Epithelial cell of proximal tubule (primary cell): ENCODE results near the gene MFSD2B. TPM values are rescaled to one million over a fixed set of nuclear protein-coding genes. Genes with fewer than 3 reads are reported as not detected.

Experiments
- DNase-seq: peaks from one replicate; pipeline ENCODE4 v3.0.0-alpha.2; 2011; ENCODE audit warnings: low read depth
- H3K4me3 ChIP-seq: 2 replicates; pipeline ENCODE4 v1.5.1; 2011; ENCODE audit warnings: low read depth, mild to moderate bottlenecking, low read length
- CTCF ChIP-seq: conservative IDR thresholded peaks from 2 replicates; pipeline ENCODE4 v1.5.1; 2012; ENCODE audit warnings: low read depth, mild to moderate bottlenecking, low read length
- total RNA-seq: library from RNA; depleted of rRNA; stranded (reverse); fragments of >200 nt; gene quantifications from 2 replicates; pipeline ENCODE4 v1.2.3, GENCODE V29; 2015

The MFSD2B gene
- total RNA-seq, 1 donor from 2014 or later = 0.06 TPM

DNA sequence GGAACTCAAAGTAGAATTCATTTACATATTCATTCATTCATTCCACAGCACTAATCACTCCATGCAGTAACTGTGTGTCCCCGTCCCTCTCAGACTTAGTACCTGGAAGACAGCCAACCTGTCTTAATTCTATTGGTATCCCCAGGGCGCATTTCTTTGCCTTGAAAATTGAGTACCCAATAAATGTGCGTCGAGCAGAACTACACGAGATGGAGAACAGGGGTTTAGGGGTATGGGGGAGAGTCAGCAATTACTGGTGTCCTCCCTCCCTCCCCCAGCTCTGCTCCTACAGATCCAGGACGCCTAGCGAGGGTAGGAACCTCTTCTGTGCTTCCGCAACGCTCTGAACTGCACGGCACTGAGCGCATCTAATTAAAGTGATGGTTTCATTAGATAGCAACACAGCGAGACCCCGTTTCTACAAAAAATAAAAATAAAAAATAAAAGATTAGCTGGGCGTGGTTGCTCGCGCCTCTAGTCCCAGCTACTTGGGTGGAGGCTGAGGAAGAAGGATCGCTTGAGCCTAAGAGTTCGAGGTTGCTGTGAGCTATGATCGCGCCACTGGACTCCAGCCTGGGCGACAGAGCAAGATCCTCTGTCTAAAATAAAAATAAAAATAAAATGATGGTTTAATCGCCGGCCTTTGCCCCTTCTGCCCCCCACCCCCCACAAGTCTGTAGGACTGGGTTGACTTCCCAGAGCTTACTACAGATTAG, 39.0 kb downstream of the MFSD2B start:
- peak overlapping the region; percentile 78 for H3K4me3 ChIP-seq
- TF ChIP-seq CTCF = no peak
- no peak for DNase-seq

GRCh38 chr2:24049485-24050021, 39.7 kb downstream of the MFSD2B start, which contains the start of gene FKBP1B:
Gene FKBP1B (plus strand): TSS chr2:24049741. CDS start chr2:24049850, 109 bp downstream.
- peak within 1 kb of the TSS; percentile 78 for H3K4me3 ChIP-seq
- no peak for DNase-seq

DNA sequence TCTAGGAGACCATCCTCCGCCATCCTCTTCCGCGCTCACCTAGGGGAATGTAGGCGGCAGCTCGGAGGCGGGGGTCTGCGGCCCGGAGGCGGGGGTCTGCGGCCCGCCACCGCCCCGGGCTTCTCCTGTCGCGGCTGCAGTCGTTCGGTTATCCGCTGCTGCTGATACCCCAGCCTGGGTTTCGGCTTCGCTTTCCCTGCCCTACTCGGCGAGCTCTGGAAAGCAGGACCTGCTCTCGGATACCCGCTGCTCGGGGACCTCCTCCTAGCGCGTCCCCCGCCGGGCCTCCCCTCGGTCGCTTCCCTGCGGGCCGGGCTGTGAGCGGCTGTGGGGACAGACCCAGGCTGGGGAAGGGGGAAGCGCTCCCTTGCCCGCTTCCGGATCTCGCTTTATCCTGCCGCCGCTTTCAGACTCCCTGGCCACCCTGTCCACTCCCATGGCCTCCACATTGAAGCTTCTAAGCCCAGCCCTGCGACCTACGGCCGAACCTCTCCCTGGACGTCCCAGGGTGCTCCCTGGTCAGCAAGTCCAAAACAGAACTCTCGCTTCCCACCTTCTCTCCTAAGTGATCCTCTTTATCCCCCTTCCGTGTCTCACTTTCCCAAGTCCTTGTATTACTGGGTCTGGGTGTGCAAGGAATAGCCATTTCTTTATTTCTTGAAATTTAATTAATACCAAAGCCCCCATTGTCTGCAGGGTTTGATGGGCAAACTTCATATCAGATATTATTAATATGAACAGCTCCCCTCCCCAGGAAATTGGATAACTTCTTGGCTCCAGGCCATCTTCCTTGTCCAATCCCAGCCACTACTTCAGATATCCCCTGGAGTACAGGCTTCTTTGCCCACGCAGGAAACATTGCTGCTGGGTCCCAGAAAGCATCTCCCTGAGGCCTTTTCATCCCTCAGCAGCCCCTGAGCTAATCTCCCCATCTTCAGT, 40.4 kb downstream of the MFSD2B start:
- peak overlapping the region; percentile 78 for H3K4me3 ChIP-seq

More at GRCh38 chr2:24049485-24050021, 39.7 kb downstream of the MFSD2B start, which contains the start of gene FKBP1B:
- TF ChIP-seq CTCF = no peak

DNA sequence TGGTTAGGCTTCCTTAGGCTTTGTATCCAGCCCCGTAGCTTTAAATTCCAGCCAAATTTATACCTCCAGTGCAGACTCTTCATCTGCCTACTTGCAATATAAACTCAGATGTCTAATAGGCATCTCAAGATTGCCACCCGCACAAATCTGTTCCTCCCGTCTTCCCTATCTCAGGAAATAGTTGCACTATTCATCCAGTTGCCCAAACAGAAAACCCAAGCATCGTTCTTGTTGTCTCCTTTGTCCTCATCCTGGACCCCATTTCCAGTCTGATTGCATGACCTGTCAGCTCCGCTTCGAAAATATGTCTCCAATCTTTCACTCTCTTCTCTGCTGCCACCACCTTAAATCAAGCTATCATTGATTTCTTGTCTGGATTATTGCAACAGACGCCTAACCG, 41.9 kb downstream of the MFSD2B start:
- DNase-seq = no peak
- H3K4me3 ChIP-seq = no peak overlapping the region
- no peak for TF ChIP-seq CTCF

More for the DNA sequence above, 40.4 kb downstream of the MFSD2B start:
- TF ChIP-seq CTCF = no peak
- DNase-seq = no peak

DNA sequence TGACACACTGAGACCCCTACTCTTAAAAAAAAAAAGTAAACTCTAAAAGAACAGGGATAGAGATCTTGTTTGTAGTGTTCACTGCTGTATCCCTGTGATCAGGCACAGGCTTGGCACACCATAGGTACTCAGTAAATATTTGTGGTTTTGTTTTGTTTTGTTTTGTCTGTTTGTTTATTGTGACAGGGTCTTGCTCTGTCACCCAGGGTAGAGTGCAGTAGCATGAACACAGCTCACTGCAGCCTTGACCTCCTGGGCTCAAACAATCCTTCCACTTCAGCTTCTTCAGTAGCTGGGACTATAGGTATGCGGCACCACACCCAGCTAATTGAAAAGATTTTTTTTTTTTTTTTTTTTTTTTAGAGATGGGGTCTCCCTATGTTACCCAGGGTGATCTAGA, 43.1 kb downstream of the MFSD2B start:
- DNase-seq = no peak
- H3K4me3 ChIP-seq = no peak overlapping the region
- no peak for TF ChIP-seq CTCF

DNA sequence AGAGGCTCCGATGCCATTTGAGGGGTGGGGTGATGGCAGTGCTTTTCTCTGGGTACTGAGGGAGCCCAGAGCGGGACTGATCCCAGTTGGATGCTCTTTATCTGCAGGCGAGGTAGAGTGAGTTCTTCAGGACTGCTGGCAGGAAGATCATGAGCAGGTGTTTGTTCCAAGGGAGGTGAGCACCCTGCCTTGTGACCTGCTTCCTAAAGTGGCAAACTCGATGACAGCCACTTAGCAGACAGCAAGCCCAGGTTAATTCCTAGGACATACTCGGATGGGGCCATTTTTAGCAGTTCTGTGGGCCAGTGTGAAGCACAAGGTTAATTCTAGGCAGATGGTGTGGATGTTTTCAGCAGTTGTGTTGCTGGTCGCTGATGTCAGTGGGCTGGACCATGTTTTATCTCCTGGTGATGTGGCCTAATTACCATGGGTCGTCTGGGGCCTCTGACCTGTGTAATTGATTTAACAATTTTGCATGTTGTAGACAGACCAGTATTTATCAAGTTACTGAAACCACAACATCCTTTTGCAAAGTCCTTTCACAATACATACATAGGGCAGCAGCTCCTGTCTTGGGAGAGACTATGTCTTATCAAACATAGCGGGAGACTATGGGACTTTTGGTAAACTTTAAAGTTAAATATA, 44.6 kb downstream of the MFSD2B start:
- DNase-seq = no peak
- H3K4me3 ChIP-seq = no peak overlapping the region
- TF ChIP-seq CTCF = no peak
